HG02678 (cell line): ENCODE results near the gene LETM1.
"Not testable (repeated sequence)": the region's sequence is repeated elsewhere in the genome, so short reads cannot be mapped to it uniquely, and the experiment has no call there.

Experiments
- ATAC-seq: cut with Tn5 transposase; IDR thresholded peaks from one replicate; pipeline ENCODE4 v1.9.1; 2021; ENCODE audit warnings: mild to moderate bottlenecking, moderate library complexity; ENCODE audit not compliant: unreplicated experiment

LETM1 gene

GRCh38 chr4:1852904-1853623 lies 2.9 kb downstream of the LETM1 start:
- ATAC-seq, result no peak

- ATAC-seq, result no peak
Measured at GRCh38 chr4:1851575-1852410, 4.2 kb downstream of the LETM1 start.

- no peak for ATAC-seq
Measured at GRCh38 chr4:1851160-1851559, 4.8 kb downstream of the LETM1 start.

GRCh38 chr4:1850276-1850675 lies 5.7 kb downstream of the LETM1 start:
- ATAC-seq, result no peak

- ATAC-seq, result no peak
Measured at GRCh38 chr4:1846580-1846979, 9.4 kb downstream of the LETM1 start.

- not testable (repeated sequence) for ATAC-seq
Measured at GRCh38 chr4:1844618-1845017, 11.3 kb downstream of the LETM1 start.

- ATAC-seq, result no peak
Measured at GRCh38 chr4:1843852-1844251, 12.1 kb downstream of the LETM1 start.

- ATAC-seq, result no peak
Measured at GRCh38 chr4:1842993-1843448, 12.9 kb downstream of the LETM1 start.

GRCh38 chr4:1842339-1842895 lies 13.5 kb downstream of the LETM1 start:
- no peak for ATAC-seq

- ATAC-seq, result no peak
Measured at GRCh38 chr4:1841887-1842210, 14.1 kb downstream of the LETM1 start.

GRCh38 chr4:1841201-1841886 lies 14.6 kb downstream of the LETM1 start:
- no peak for ATAC-seq

GRCh38 chr4:1839282-1839681 lies 16.7 kb downstream of the LETM1 start:
- no peak for ATAC-seq

- no peak for ATAC-seq
Measured at GRCh38 chr4:1837069-1837468, 18.9 kb downstream of the LETM1 start.

GRCh38 chr4:1836650-1837049 lies 19.3 kb downstream of the LETM1 start:
- ATAC-seq, result no peak

GRCh38 chr4:1835836-1836235 lies 20.1 kb downstream of the LETM1 start:
- not testable (repeated sequence) for ATAC-seq

GRCh38 chr4:1834047-1834775 lies 21.7 kb downstream of the LETM1 start:
- ATAC-seq, result peak; percentile 63

- ATAC-seq, result no peak
Measured at GRCh38 chr4:1833307-1834046, 22.5 kb downstream of the LETM1 start.

- no peak for ATAC-seq
Measured at GRCh38 chr4:1832690-1833089, 23.3 kb downstream of the LETM1 start.

GRCh38 chr4:1831331-1831730 lies 24.6 kb downstream of the LETM1 start:
- ATAC-seq, result no peak

- ATAC-seq, result no peak
Measured at GRCh38 chr4:1830642-1831228, 25.2 kb downstream of the LETM1 start.
